Measurements from ENCODE around the gene RB1.

RB1 gene

GRCh38 chr13:48303359-48304142 lies at the start of gene RB1:
Gene RB1, plus strand, starts transcription at chr13:48303751. Its CDS starts 162 bp downstream, at chr13:48303913.
- no peak for DNase-seq

- DNase-seq: no peak
Measured at GRCh38 chr13:48253849-48254248, 49.7 kb upstream of the RB1 start.

GRCh38 chr13:48255090-48255489 lies 48.5 kb upstream of the RB1 start:
- DNase-seq: no peak

- DNase-seq: no peak
Measured at GRCh38 chr13:48255954-48256353, 47.6 kb upstream of the RB1 start.

GRCh38 chr13:48258002-48258401 lies 45.5 kb upstream of the RB1 start:
- DNase-seq: no peak

GRCh38 chr13:48258430-48258829 lies 45.1 kb upstream of the RB1 start:
- no peak for DNase-seq

GRCh38 chr13:48260970-48261369 lies 42.6 kb upstream of the RB1 start:
- DNase-seq: no peak

GRCh38 chr13:48263196-48263595 lies 40.4 kb upstream of the RB1 start:
- DNase-seq: no peak

GRCh38 chr13:48264058-48264457 lies 39.5 kb upstream of the RB1 start:
- DNase-seq: no peak

GRCh38 chr13:48265217-48265815 lies 38.2 kb upstream of the RB1 start:
- no peak for DNase-seq

- no peak for DNase-seq
Measured at GRCh38 chr13:48266150-48266549, 37.4 kb upstream of the RB1 start.

GRCh38 chr13:48266701-48267639 lies 36.6 kb upstream of the RB1 start:
- no peak for DNase-seq

- no peak for DNase-seq
Measured at GRCh38 chr13:48268019-48268418, 35.5 kb upstream of the RB1 start.

GRCh38 chr13:48273346-48273745 lies 30.2 kb upstream of the RB1 start:
- no peak for DNase-seq

- DNase-seq: no peak
Measured at GRCh38 chr13:48275507-48275906, 28.0 kb upstream of the RB1 start.

GRCh38 chr13:48278806-48279205 lies 24.7 kb upstream of the RB1 start:
- DNase-seq: no peak

GRCh38 chr13:48281556-48281955 lies 22.0 kb upstream of the RB1 start:
- DNase-seq: no peak

GRCh38 chr13:48291730-48292129 lies 11.8 kb upstream of the RB1 start:
- no peak for DNase-seq

- DNase-seq: no peak
Measured at GRCh38 chr13:48292650-48293049, 10.9 kb upstream of the RB1 start.

GRCh38 chr13:48294653-48295052 lies 8.9 kb upstream of the RB1 start:
- DNase-seq: no peak

GRCh38 chr13:48295271-48295670 lies 8.3 kb upstream of the RB1 start:
- no peak for DNase-seq

GRCh38 chr13:48296528-48296927 lies 7.0 kb upstream of the RB1 start:
- DNase-seq: no peak

GRCh38 chr13:48297131-48297786 lies 6.3 kb upstream of the RB1 start:
- DNase-seq: no peak

Data from NCI-H187 (cell line).